SH-SY5Y (cell line): Measurements from ENCODE around the gene CDK6.

ENCODE experiments used
- GATA2 ChIP-seq: IDR thresholded peaks from 2 replicates; pipeline ENCODE4 v1.6.1; 2011; ENCODE audit warnings: mild to moderate bottlenecking, low read depth, low read length
- GATA3 ChIP-seq: IDR thresholded peaks from 2 replicates; pipeline ENCODE4 v1.6.1; 2011; ENCODE audit warnings: low read depth, mild to moderate bottlenecking, low read length, moderate library complexity

DNA sequence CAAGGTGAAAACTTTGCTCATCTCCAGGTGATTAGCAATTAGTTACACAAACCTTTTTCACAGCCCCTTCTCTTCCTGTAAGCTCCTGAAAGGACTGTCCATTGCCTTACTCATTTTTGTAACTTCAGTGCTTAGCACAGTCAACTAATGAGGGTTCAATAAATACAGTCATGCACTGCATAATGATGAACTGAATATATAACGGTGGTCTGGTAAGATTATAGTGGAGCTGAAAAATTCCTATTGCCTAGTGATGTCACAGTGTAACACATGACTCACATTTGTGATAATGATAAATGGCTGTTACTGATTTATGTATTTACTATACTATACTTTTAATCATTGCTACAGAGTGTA, 233.3 kb downstream of the CDK6 start:
- TF ChIP-seq GATA2: no peak
- TF ChIP-seq GATA3: no peak
